HEK293 (cell line): ENCODE data around the gene ARL11.

Experiments used
- CTCF ChIA-PET: fragments of 350-600 bp; formaldehyde crosslinking; extraction: SDS; loops from one replicate; lab custom pipeline; 2021; ENCODE audit warnings: antibody characterized with exemption; lab: Yijun Ruan, JAX
- POLR2A ChIA-PET: fragments of 300-600 bp; formaldehyde crosslinking; extraction: SDS; loops from one replicate; lab custom pipeline; 2020; ENCODE audit warnings: antibody characterized with exemption, inconsistent platforms; lab: Yijun Ruan, JAX
- H3K27ac ChIP-seq: fragments of 200-500 bp; sonication (Bioruptor generic); 2 replicates; pipeline ENCODE4 v1.5.1; 2014; ENCODE audit warnings: low read depth, low read length, control low read depth, inconsistent platforms; ENCODE audit errors: extremely low read depth
- H3K36me3 ChIP-seq, 2 experiments: fragments of 200-500 bp in 1 of 2; sonication (Bioruptor generic) in 1 of 2; 1 replicate in 1 of 2; 2 replicates in 1 of 2; pipeline ENCODE4 v1.5.1; 2014 to 2017; ENCODE audit warnings: inconsistent platforms in 2 of 2, low read length in 2 of 2; ENCODE audit not compliant: control insufficient read depth in 2 of 2, insufficient read depth in 1 of 2
- H3K4me1 ChIP-seq: fragments of 200-500 bp; sonication (Bioruptor generic); 2 replicates; pipeline ENCODE4 v1.5.1; 2014; ENCODE audit warnings: mild to moderate bottlenecking, low read length, inconsistent platforms; ENCODE audit not compliant: control insufficient read depth, insufficient read depth
- H3K4me3 ChIP-seq: 2 replicates; pipeline ENCODE4 v1.5.1; 2011; ENCODE audit warnings: low read depth, mild to moderate bottlenecking, control low read depth, low read length, moderate library complexity
- H3K9me3 ChIP-seq: fragments of 200-500 bp; sonication (Bioruptor generic); 2 replicates; pipeline ENCODE4 v1.5.1; 2014; ENCODE audit warnings: low read depth, low read length, inconsistent platforms; ENCODE audit not compliant: control insufficient read depth, insufficient read depth
- AEBP2 ChIP-seq: fragments of 450-650 bp; formaldehyde crosslinking; IDR thresholded peaks from 2 replicates; pipeline ENCODE4 v1.5.1; 2016; ENCODE audit warnings: missing biosample characterization, missing genetic modification characterization, borderline replicate concordance
- GLI2 ChIP-seq: fragments of 450-650 bp; formaldehyde crosslinking; IDR thresholded peaks from 2 replicates; pipeline ENCODE4; 2017; ENCODE audit warnings: missing biosample characterization, missing genetic modification characterization, low read depth, borderline replicate concordance
- OVOL3 ChIP-seq: fragments of 450-650 bp; formaldehyde crosslinking; IDR thresholded peaks from 2 replicates; pipeline ENCODE4 v1.5.1; 2016; ENCODE audit warnings: missing biosample characterization, missing genetic modification characterization
- PRDM4 ChIP-seq: fragments of 450-650 bp; formaldehyde crosslinking; IDR thresholded peaks from 2 replicates; pipeline ENCODE4 v1.5.1; 2017; ENCODE audit warnings: missing biosample characterization, missing genetic modification characterization
- ZNF146 ChIP-seq: fragments of 450-650 bp; formaldehyde crosslinking; IDR thresholded peaks from 2 replicates; pipeline ENCODE4 v1.5.1; 2016; ENCODE audit warnings: missing biosample characterization, missing genetic modification characterization
- ZNF18 ChIP-seq: fragments of 450-650 bp; formaldehyde crosslinking; IDR thresholded peaks from 2 replicates; pipeline ENCODE4 v1.5.1; 2016; ENCODE audit warnings: missing biosample characterization, missing genetic modification characterization
- ZNF202 ChIP-seq: fragments of 450-650 bp; formaldehyde crosslinking; IDR thresholded peaks from 2 replicates; pipeline ENCODE4 v1.5.1; 2016; ENCODE audit warnings: missing biosample characterization, missing genetic modification characterization, borderline replicate concordance
- ZNF239 ChIP-seq: fragments of 450-650 bp; formaldehyde crosslinking; IDR thresholded peaks from 2 replicates; pipeline ENCODE4 v1.5.1; 2016; ENCODE audit warnings: missing biosample characterization, missing genetic modification characterization
- ZNF354C ChIP-seq: fragments of 450-650 bp; formaldehyde crosslinking; IDR thresholded peaks from 2 replicates; pipeline ENCODE4 v1.5.1; 2016; ENCODE audit warnings: missing biosample characterization, missing genetic modification characterization, low read depth, borderline replicate concordance
- ZNF426 ChIP-seq: fragments of 450-650 bp; formaldehyde crosslinking; IDR thresholded peaks from 2 replicates; pipeline ENCODE4 v1.5.1; 2017; ENCODE audit warnings: missing biosample characterization, missing genetic modification characterization, mild to moderate bottlenecking, inconsistent platforms, moderate library complexity
- ZNF449 ChIP-seq: fragments of 450-650 bp; formaldehyde crosslinking; IDR thresholded peaks from 2 replicates; pipeline ENCODE4 v1.5.1; 2017; ENCODE audit warnings: missing biosample characterization, mild to moderate bottlenecking, missing genetic modification characterization, moderate library complexity
- ZNF518A ChIP-seq: fragments of 450-650 bp; formaldehyde crosslinking; conservative IDR thresholded peaks from 2 replicates; pipeline ENCODE4 v1.5.1; 2016; ENCODE audit warnings: low read depth, missing biosample characterization, missing genetic modification characterization
- ZNF580 ChIP-seq: fragments of 450-650 bp; formaldehyde crosslinking; IDR thresholded peaks from 2 replicates; pipeline ENCODE4 v1.5.1; 2016; ENCODE audit warnings: missing biosample characterization, missing genetic modification characterization
- ZNF707 ChIP-seq: fragments of 450-650 bp; formaldehyde crosslinking; IDR thresholded peaks from 2 replicates; pipeline ENCODE4 v1.5.1; 2016; ENCODE audit warnings: missing biosample characterization, missing genetic modification characterization
- ZNF768 ChIP-seq: fragments of 450-650 bp; formaldehyde crosslinking; IDR thresholded peaks from 2 replicates; pipeline ENCODE4 v1.5.1; 2018; ENCODE audit warnings: missing biosample characterization, mild to moderate bottlenecking, missing genetic modification characterization
- ZSCAN30 ChIP-seq: fragments of 450-650 bp; IDR thresholded peaks from 2 replicates; pipeline ENCODE4 v1.5.1; 2018; ENCODE audit warnings: missing biosample characterization, mild to moderate bottlenecking, missing genetic modification characterization, moderate library complexity

Gene ARL11

GRCh38 chr13:49616676-49617065 lies 11.6 kb upstream of the ARL11 start:
- H3K27ac ChIP-seq = no peak overlapping the region
- no peak overlapping the region for H3K4me3 ChIP-seq
- no peaks in the 10 kb centered on the region for H3K9me3 ChIP-seq
- ChIA-PET CTCF (no interaction called here), POLR2A (no interaction called here)
- TF ChIP-seq ZNF18 (tag by site-specific recombination) (no peak), ZNF518A (tag by site-specific recombination) (no peak), ZNF449 (tag by site-specific recombination) (no peak), PRDM4 (tag by site-specific recombination) (no peak), ZSCAN30 (tag by site-specific recombination) (no peak), OVOL3 (no peak), AEBP2 (tag by site-specific recombination) (no peak), ZNF707 (tag by site-specific recombination) (no peak), GLI2 (tag by site-specific recombination) (no peak)
- H3K4me1 ChIP-seq = no peaks in the 10 kb centered on the region
- H3K36me3 ChIP-seq = no peaks in the 10 kb centered on the region

- CTCF ChIA-PET = no interaction called here
- H3K4me1 ChIP-seq = no peaks in the 10 kb centered on the region
- H3K36me3 ChIP-seq = no peaks in the 10 kb centered on the region
- H3K27ac ChIP-seq = no peak overlapping the region
- POLR2A ChIA-PET = no interaction called here
- TF ChIP-seq ZNF426 (no peak), ZNF580 (tag by site-specific recombination) (no peak), ZNF202 (no peak), ZNF146 (no peak), ZNF354C (tag by site-specific recombination) (no peak), ZNF768 (tag by site-specific recombination) (no peak), ZNF239 (tag by site-specific recombination) (no peak), ZSCAN30 (tag by site-specific recombination) (no peak)
- H3K9me3 ChIP-seq = no peaks in the 10 kb centered on the region
- no peak overlapping the region for H3K4me3 ChIP-seq
These were observed 8.1 kb upstream of the ARL11 start for GRCh38 chr13:49620170-49620621.
